ENCODE results near the gene SHISAL1.
"Not testable (repeated sequence)": the region's sequence is repeated elsewhere in the genome, so short reads cannot be mapped to it uniquely, and the experiment has no call there.

Gene SHISAL1

DNA sequence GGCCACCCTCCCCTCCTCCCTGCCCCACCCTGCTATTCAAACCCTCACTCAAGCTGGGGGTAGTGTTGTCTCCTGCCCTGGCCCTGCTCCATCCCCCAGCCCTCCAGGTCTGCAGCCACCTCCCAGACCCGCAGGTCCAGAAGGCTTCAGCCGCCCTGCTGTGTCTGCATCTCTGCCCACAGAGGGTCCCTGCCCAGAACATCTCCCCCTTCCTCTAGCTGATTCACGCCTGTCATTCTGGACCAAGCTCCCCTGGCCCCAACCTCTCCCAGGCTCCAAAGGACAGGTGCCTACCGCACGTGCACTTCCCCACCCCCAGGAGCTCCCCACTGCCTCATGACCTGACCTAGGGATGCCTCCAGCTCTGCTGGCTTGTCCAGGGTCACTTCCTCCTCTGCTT lies 16.0 kb upstream of the SHISAL1 start:
- Histone ChIP-seq H3K27me3 (ENCODE audit: insufficient read depth, low read depth) (peaks cover 27% of the 10 kb centered on the region; the same call in 1 of the 2 replicates), H3K4me3 (IDR thresholded peaks at IDR 0.05; ENCODE audit: insufficient read depth, low read depth, low read length) (no peak overlapping the region), H3K79me2 (ENCODE audit: insufficient read depth, low read depth) (no peaks in the 10 kb centered on the region), H2AFZ (ENCODE audit: low read depth) (no peak overlapping the region), H3K27ac (no peak overlapping the region), H3K4me2 (peak overlapping the region; percentile 82), H3K4me1 (ENCODE audit: low read depth, poor library complexity, severe bottlenecking) (peaks cover 19% of the 10 kb centered on the region), H3K9ac (no peak overlapping the region), H4K20me1 (ENCODE audit: insufficient read depth) (no peaks in the 10 kb centered on the region), H3K36me3 (ENCODE audit: insufficient read depth) (no peaks in the 10 kb centered on the region)
- TF ChIP-seq CTCF (conservative IDR thresholded peaks at IDR 0.05; ENCODE audit: low read depth, low read length): no peak

DNA sequence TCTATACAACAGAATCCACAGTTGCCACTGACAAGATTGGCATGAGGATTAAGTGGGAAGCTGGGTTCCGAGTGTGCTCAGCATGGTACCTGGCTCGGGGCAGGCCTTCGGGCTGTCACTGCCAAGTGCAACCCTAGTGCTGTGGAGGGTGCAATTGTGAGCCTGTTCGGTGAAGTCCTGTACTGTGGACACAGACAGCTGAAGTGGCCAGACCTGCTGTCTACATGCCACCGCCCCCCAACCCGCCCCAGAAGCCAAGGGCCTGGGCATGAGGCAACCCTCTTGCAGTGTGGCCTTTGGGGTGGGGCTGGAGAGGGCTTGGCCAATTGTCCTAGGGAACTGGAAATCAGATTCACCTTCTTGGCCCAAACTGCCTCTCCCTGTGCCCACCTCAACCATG lies 15.6 kb upstream of the SHISAL1 start:
- Histone ChIP-seq H4K20me1 (ENCODE audit: insufficient read depth) (no peaks in the 10 kb centered on the region), H3K4me1 (ENCODE audit: low read depth, poor library complexity, severe bottlenecking) (peaks cover 19% of the 10 kb centered on the region), H3K27me3 (ENCODE audit: insufficient read depth, low read depth) (peaks cover 27% of the 10 kb centered on the region; the same call in 1 of the 2 replicates), H3K9ac (no peak overlapping the region), H3K36me3 (ENCODE audit: insufficient read depth) (no peaks in the 10 kb centered on the region), H3K4me2 (no peak overlapping the region), H3K27ac (no peak overlapping the region), H2AFZ (ENCODE audit: low read depth) (no peak overlapping the region), H3K79me2 (ENCODE audit: insufficient read depth, low read depth) (no peaks in the 10 kb centered on the region), H3K4me3 (IDR thresholded peaks at IDR 0.05; ENCODE audit: insufficient read depth, low read depth, low read length) (no peak overlapping the region)
- no peak for TF ChIP-seq CTCF (conservative IDR thresholded peaks at IDR 0.05; ENCODE audit: low read depth, low read length)

DNA sequence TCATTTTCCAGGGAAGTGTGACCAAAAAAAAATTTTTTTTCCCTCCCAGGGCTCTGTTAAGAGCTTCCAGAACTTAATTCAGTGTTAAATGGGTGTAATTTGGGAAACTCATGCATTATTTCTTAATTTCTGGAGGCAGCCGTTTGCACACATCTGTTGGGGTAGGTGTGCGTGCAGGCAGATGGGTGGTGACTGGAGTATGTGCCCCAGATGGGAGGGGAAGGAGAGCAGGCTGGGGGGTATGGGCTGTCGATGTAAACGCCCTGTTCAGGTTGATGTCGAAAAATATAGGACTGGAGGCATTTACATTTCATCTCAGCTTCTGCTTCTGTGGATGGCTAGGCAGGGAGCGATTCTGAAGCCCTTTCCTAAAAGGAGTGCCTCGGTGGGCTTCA lies 13.7 kb upstream of the SHISAL1 start:
- peaks cover 18% of the 10 kb centered on the region; the same call in 1 of the 2 replicates for H3K27me3 ChIP-seq (ENCODE audit: insufficient read depth, low read depth)
- H3K4me2 ChIP-seq: no peak overlapping the region
- H3K4me3 ChIP-seq (IDR thresholded peaks at IDR 0.05; ENCODE audit: insufficient read depth, low read depth, low read length): no peak overlapping the region
- no peak overlapping the region for H3K27ac ChIP-seq
- H4K20me1 ChIP-seq (ENCODE audit: insufficient read depth): no peaks in the 10 kb centered on the region
- peaks cover 19% of the 10 kb centered on the region for H3K4me1 ChIP-seq (ENCODE audit: low read depth, poor library complexity, severe bottlenecking)
- no peak overlapping the region for H2AFZ ChIP-seq (ENCODE audit: low read depth)
- TF ChIP-seq CTCF (conservative IDR thresholded peaks at IDR 0.05; ENCODE audit: low read depth, low read length): no peak
- H3K36me3 ChIP-seq (ENCODE audit: insufficient read depth): no peaks in the 10 kb centered on the region
- no peaks in the 10 kb centered on the region for H3K79me2 ChIP-seq (ENCODE audit: insufficient read depth, low read depth)
- H3K9ac ChIP-seq: no peak overlapping the region

- no peak overlapping the region for H3K9ac ChIP-seq
Measured at GRCh38 chr22:44325718-44326490, 13.2 kb upstream of the SHISAL1 start.

DNA sequence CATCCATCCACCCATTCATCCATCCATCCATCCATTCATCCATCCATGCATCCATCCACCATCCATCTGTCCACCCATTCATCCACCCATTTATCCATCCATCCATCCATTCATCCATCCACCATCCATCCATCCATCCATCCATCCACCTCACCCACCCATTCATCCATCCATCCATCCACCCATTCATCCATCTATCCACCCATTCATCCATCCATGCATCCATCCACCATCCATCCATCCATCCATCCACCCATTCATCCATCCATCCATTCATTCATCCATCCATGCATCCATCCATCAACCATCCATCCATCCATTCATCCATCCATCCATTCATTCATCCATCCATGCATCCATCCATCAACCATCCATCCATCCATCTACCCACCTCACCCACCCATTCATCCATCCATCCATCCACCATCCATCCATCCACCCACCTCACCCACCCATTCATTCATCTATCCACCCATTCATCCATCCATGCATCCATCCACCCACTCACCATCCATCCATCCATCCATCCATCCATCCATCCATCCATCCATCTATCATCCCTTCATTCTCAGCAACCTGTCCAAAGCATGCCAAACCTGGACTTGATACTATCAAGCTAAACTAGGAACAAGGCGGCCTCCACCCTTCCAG lies 10.5 kb upstream of the SHISAL1 start:
- peaks cover 22% of the 10 kb centered on the region; the same call in 1 of the 2 replicates for H3K27me3 ChIP-seq (ENCODE audit: insufficient read depth, low read depth)
- not testable (repeated sequence) for H2AFZ ChIP-seq (ENCODE audit: low read depth); H3K4me2 ChIP-seq; H3K36me3 ChIP-seq (ENCODE audit: insufficient read depth); H3K9ac ChIP-seq; H3K27ac ChIP-seq; H3K4me1 ChIP-seq (ENCODE audit: low read depth, poor library complexity, severe bottlenecking); H3K4me3 ChIP-seq (IDR thresholded peaks at IDR 0.05; ENCODE audit: insufficient read depth, low read depth, low read length); H3K79me2 ChIP-seq (ENCODE audit: insufficient read depth, low read depth); H4K20me1 ChIP-seq (ENCODE audit: insufficient read depth)

More at GRCh38 chr22:44325718-44326490, 13.2 kb upstream of the SHISAL1 start:
- Histone ChIP-seq H3K27ac (no peak overlapping the region), H4K20me1 (ENCODE audit: insufficient read depth) (no peaks in the 10 kb centered on the region), H3K27me3 (ENCODE audit: insufficient read depth, low read depth) (peaks cover 19% of the 10 kb centered on the region; the same call in 1 of the 2 replicates), H2AFZ (ENCODE audit: low read depth) (no peak overlapping the region), H3K36me3 (ENCODE audit: insufficient read depth) (no peaks in the 10 kb centered on the region), H3K4me1 (ENCODE audit: low read depth, poor library complexity, severe bottlenecking) (peaks cover 19% of the 10 kb centered on the region), H3K79me2 (ENCODE audit: insufficient read depth, low read depth) (no peaks in the 10 kb centered on the region), H3K4me2 (no peak overlapping the region), H3K4me3 (IDR thresholded peaks at IDR 0.05; ENCODE audit: insufficient read depth, low read depth, low read length) (no peak overlapping the region)
- no peak for TF ChIP-seq CTCF (conservative IDR thresholded peaks at IDR 0.05; ENCODE audit: low read depth, low read length)

Measured in KMS-11 (cell line).